HEK293 (cell line): Measurements from ENCODE around the gene FILIP1.
A peak's percentile ranks its signal among the peaks of the same experiment; 100 is the strongest.

ENCODE experiments used
- PRDM10 ChIP-seq: fragments of 450-650 bp; formaldehyde crosslinking; IDR thresholded peaks from 2 replicates; pipeline ENCODE4 v1.5.1; 2016; ENCODE audit warnings: missing biosample characterization, missing genetic modification characterization
- PRDM4 ChIP-seq: fragments of 450-650 bp; formaldehyde crosslinking; IDR thresholded peaks from 2 replicates; pipeline ENCODE4 v1.5.1; 2017; ENCODE audit warnings: missing biosample characterization, missing genetic modification characterization
- REST ChIP-seq: fragments of 450-650 bp; formaldehyde crosslinking; IDR thresholded peaks from 2 replicates; pipeline ENCODE4 v1.5.1; 2016; ENCODE audit warnings: missing biosample characterization, missing genetic modification characterization
- ZBTB1 ChIP-seq: fragments of 450-650 bp; formaldehyde crosslinking; IDR thresholded peaks from 2 replicates; pipeline ENCODE4 v1.5.1; 2016; ENCODE audit warnings: missing biosample characterization, missing genetic modification characterization
- ZBTB10 ChIP-seq: fragments of 450-650 bp; formaldehyde crosslinking; IDR thresholded peaks from 2 replicates; pipeline ENCODE4 v1.5.1; 2016; ENCODE audit warnings: missing biosample characterization, missing genetic modification characterization
- ZBTB17 ChIP-seq: fragments of 450-650 bp; formaldehyde crosslinking; IDR thresholded peaks from 2 replicates; pipeline ENCODE4 v1.5.1; 2016; ENCODE audit warnings: missing biosample characterization, missing genetic modification characterization
- ZBTB44 ChIP-seq: fragments of 450-650 bp; IDR thresholded peaks from 2 replicates; pipeline ENCODE4 v1.5.1; 2018; ENCODE audit warnings: missing biosample characterization, mild to moderate bottlenecking, missing genetic modification characterization
- ZEB2 ChIP-seq: fragments of 450-650 bp; formaldehyde crosslinking; IDR thresholded peaks from 2 replicates; pipeline ENCODE4 v1.5.1; 2016; ENCODE audit warnings: missing biosample characterization, missing genetic modification characterization
- ZFP37 ChIP-seq: fragments of 450-650 bp; formaldehyde crosslinking; IDR thresholded peaks from 2 replicates; pipeline ENCODE4 v1.5.1; 2016; ENCODE audit warnings: missing biosample characterization, missing genetic modification characterization
- ZNF138 ChIP-seq: fragments of 450-650 bp; formaldehyde crosslinking; IDR thresholded peaks from 2 replicates; pipeline ENCODE4 v1.5.1; 2016; ENCODE audit warnings: missing biosample characterization, missing genetic modification characterization, borderline replicate concordance
- ZNF146 ChIP-seq: fragments of 450-650 bp; formaldehyde crosslinking; IDR thresholded peaks from 2 replicates; pipeline ENCODE4 v1.5.1; 2016; ENCODE audit warnings: missing biosample characterization, missing genetic modification characterization
- ZNF239 ChIP-seq: fragments of 450-650 bp; formaldehyde crosslinking; IDR thresholded peaks from 2 replicates; pipeline ENCODE4 v1.5.1; 2016; ENCODE audit warnings: missing biosample characterization, missing genetic modification characterization
- ZNF26 ChIP-seq: fragments of 450-650 bp; formaldehyde crosslinking; IDR thresholded peaks from 2 replicates; pipeline ENCODE4 v1.5.1; 2016; ENCODE audit warnings: missing biosample characterization, missing genetic modification characterization
- ZNF274 ChIP-seq, 2 experiments: fragments of 200-500 bp in 1 of 2; fragments of 450-650 bp in 1 of 2; sonication (Bioruptor generic) in 1 of 2; formaldehyde crosslinking in 1 of 2; IDR thresholded peaks; 2 replicates each; pipeline versions ENCODE4 v1.5.1 to v1.6.1; 2014 to 2016; ENCODE audit warnings: borderline replicate concordance in 1 of 2, inconsistent platforms in 1 of 2, low read length in 1 of 2, missing biosample characterization in 1 of 2, missing genetic modification characterization in 1 of 2
- ZNF433 ChIP-seq: fragments of 450-650 bp; formaldehyde crosslinking; IDR thresholded peaks from 2 replicates; pipeline ENCODE4 v1.5.1; 2016; ENCODE audit warnings: missing biosample characterization, missing genetic modification characterization, low read depth
- ZNF488 ChIP-seq: fragments of 450-650 bp; formaldehyde crosslinking; IDR thresholded peaks from 2 replicates; pipeline ENCODE4 v1.5.1; 2016; ENCODE audit warnings: missing biosample characterization, missing genetic modification characterization
- ZNF530 ChIP-seq: fragments of 450-650 bp; formaldehyde crosslinking; IDR thresholded peaks from 2 replicates; pipeline ENCODE4 v1.5.1; 2016; ENCODE audit warnings: low read depth, missing biosample characterization, missing genetic modification characterization
- ZNF558 ChIP-seq: fragments of 450-650 bp; formaldehyde crosslinking; IDR thresholded peaks from 2 replicates; pipeline ENCODE4 v1.5.1; 2016; ENCODE audit warnings: missing biosample characterization, missing genetic modification characterization
- ZNF561 ChIP-seq: fragments of 450-650 bp; IDR thresholded peaks from 2 replicates; pipeline ENCODE4 v1.5.1; 2018; ENCODE audit warnings: missing biosample characterization, missing genetic modification characterization, borderline replicate concordance
- ZNF571 ChIP-seq: fragments of 450-650 bp; formaldehyde crosslinking; IDR thresholded peaks from 2 replicates; pipeline ENCODE4 v1.5.0; 2017; ENCODE audit warnings: missing biosample characterization, missing genetic modification characterization
- ZNF777 ChIP-seq: fragments of 450-650 bp; formaldehyde crosslinking; IDR thresholded peaks from 2 replicates; pipeline ENCODE4 v1.5.1; 2017; ENCODE audit warnings: missing biosample characterization, missing genetic modification characterization, borderline replicate concordance

The FILIP1 gene

GRCh38 chr6:75412969-75413662 lies 80.5 kb downstream of the FILIP1 start (continued):
- TF ChIP-seq ZEB2 (tag by site-specific recombination), result peak; percentile 70
- TF ChIP-seq ZNF433, result no peak
- peak; percentile 36; the same call in 1 of the 2 replicates for TF ChIP-seq ZBTB10 (tag by site-specific recombination)
- peak; percentile 56 for TF ChIP-seq ZNF146 (tag by site-specific recombination)
- TF ChIP-seq PRDM4 (tag by site-specific recombination), result no peak
- no peak for TF ChIP-seq ZNF777 (tag by site-specific recombination)
- TF ChIP-seq ZNF274 (IDR thresholded peaks at IDR 0.05; ENCODE audit: low read length), result no peak
- TF ChIP-seq ZNF274 (tag by site-specific recombination; IDR thresholded peaks at IDR 0.05; ENCODE audit: borderline replicate concordance), result no peak
- TF ChIP-seq ZNF561 (tag by site-specific recombination), result no peak
- TF ChIP-seq ZFP37, result no peak
- peak; percentile 55; the same call in 1 of the 2 replicates for TF ChIP-seq ZBTB1 (tag by site-specific recombination)
- peak; percentile 85 for TF ChIP-seq ZNF488
- TF ChIP-seq ZNF26, result no peak
- TF ChIP-seq ZNF558 (tag by site-specific recombination), result no peak; the same call in 1 of the 2 replicates
- TF ChIP-seq ZBTB44 (tag by site-specific recombination), result peak; percentile 77
- no peak for TF ChIP-seq ZNF138
- no peak for TF ChIP-seq REST (tag by site-specific recombination)
- peak; percentile 74 for TF ChIP-seq ZBTB17 (tag by site-specific recombination)
- no peak for TF ChIP-seq ZNF530 (tag by site-specific recombination)
- TF ChIP-seq ZNF239 (tag by site-specific recombination), result peak; percentile 54; the same call in 1 of the 2 replicates
- no peak for TF ChIP-seq ZNF571 (tag by site-specific recombination)
- peak; percentile 39; the same call in 1 of the 2 replicates for TF ChIP-seq PRDM10 (tag by site-specific recombination)
